Psoas muscle (tissue), 8 donors: ENCODE results near the gene STAG1. TPM values are rescaled to one million over a fixed set of nuclear protein-coding genes. Genes with fewer than 3 reads are reported as not detected.

Experiments
- ATAC-seq, 4 donors: fragments of 200-7000 bp; cut with Tn5 transposase; one replicate each; pipeline ENCODE4 v1.9.1; 2020; ENCODE audit warnings: moderate library complexity in 3 of 4, mild to moderate bottlenecking in 2 of 4
- DNase-seq, 2 donors: peaks; one replicate each; pipeline ENCODE4 v3.0.0-alpha.2; 2020
- H3K27ac ChIP-seq: fragments of 200-600 bp; one replicate; pipeline ENCODE4 v1.8.0; 2022
- H3K27me3 ChIP-seq, 3 donors: fragments of 200-600 bp in 1 of 3; one replicate each; pipeline versions ENCODE4 v1.6.1 to v1.8.0; 2013 to 2022; ENCODE audit warnings: low read length in 2 of 3, mild to moderate bottlenecking in 2 of 3, moderate library complexity in 1 of 3; ENCODE audit not compliant: insufficient read depth in 3 of 3
- H3K36me3 ChIP-seq, 2 donors: fragments of 200-600 bp in 1 of 2; one replicate each; pipeline versions ENCODE4 v1.6.1 to v1.8.0; 2013 to 2022; ENCODE audit warnings: low read depth in 1 of 2, mild to moderate bottlenecking in 1 of 2, moderate library complexity in 1 of 2; ENCODE audit not compliant: insufficient read depth in 1 of 2
- H3K4me1 ChIP-seq: fragments of 200-600 bp; one replicate; pipeline ENCODE4 v1.8.0; 2022
- H3K4me3 ChIP-seq: fragments of 200-600 bp; one replicate; pipeline ENCODE4 v1.8.0; 2022; ENCODE audit warnings: mild to moderate bottlenecking
- H3K9me3 ChIP-seq: fragments of 200-600 bp; one replicate; pipeline ENCODE4 v1.8.0; 2022
- CTCF ChIP-seq: fragments of 200-600 bp; IDR thresholded peaks from one replicate; pipeline ENCODE4 v1.8.0; 2022; ENCODE audit warnings: antibody characterized with exemption
- WGBS, 3 donors: extraction: QIAGEN DNeasy Blood & Tissue Kit; methylation state at CpG; one replicate each; pipeline versions ENCODE4 v1.1.6 to v1.1.7; 2013; 5-methylcytosine and 5-hydroxymethylcytosine counted together
- intact Hi-C, 2 donors: fragments of 100-400 bp; cut with DNase I; formaldehyde crosslinking; loops; one replicate each; pipeline versions ENCODE4 v1.11.0 to v1.14.2; 2022
- polyA plus RNA-seq, 3 donors: library from polyadenylated mRNA; stranded (reverse); fragments of 200-250 nt; gene quantifications; one replicate each; pipeline ENCODE4 v1.2.3, GENCODE V29; 2013
- total RNA-seq, 4 donors: library from RNA; stranded (reverse); fragmentation: NEBNext Ultra II Directional in 2 of 4; extraction: Animal tissue kit (Norgen Biotek cat#: 25700) in 2 of 4; gene quantifications; one replicate each; pipeline versions ENCODE4 v1.2.1 to v1.2.4, GENCODE V29; 2021 to 2023
- donor health status: healthy with polysubstance abuse.
- donor health status: DM: no; HTN: no; CAD: no; lungs with moderate emphysema.
- donor health status: Bipolar disorder and iron deficiency.
- donor health status: healthy.
- donor health status: DM: yes; HTN: yes; CAD: no.
- donor health status: DM: no; HTN: no; CAD: no.
- donor health status: DM: no; HTN: no; CAD: no.
- donor health status: DM: yes; HTN: yes; CAD: no.

The STAG1 gene
- total and polyA plus RNA-seq, 7 donors, result 8.8 to 27.7 (median 19.7) TPM

DNA sequence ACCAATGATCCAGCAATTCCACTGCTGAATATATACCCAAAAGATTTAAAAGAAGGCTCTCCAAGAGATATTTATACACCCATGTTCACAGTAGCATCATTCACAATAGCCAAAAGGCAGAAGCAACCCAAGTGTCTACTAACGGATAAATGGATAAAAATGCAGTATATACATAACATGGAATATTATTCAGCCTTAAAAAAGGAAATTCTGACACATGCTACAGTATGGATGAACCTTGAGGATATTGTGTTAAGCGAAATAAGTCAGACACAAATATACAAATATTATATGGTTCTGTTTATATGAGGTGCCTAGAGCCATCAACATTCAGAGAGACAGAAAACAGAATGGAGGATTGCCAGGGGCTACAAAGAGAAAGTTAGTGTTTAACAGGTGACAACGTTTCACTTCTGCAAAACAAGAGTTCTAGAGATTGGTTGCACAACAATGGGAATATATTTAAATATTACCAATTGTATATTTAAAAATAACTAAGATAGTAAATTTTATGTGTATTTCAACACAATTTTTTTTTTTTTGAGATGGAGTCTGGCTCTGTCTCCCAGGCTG lies 69.4 kb downstream of the STAG1 start:
- no peaks in the 10 kb centered on the region for H3K27me3 ChIP-seq
- no peak for DNase-seq
- H3K9me3 ChIP-seq, result no peaks in the 10 kb centered on the region
- peaks cover 12% of the 10 kb centered on the region for H3K4me1 ChIP-seq
- H3K4me3 ChIP-seq, result no peak overlapping the region
- TF ChIP-seq CTCF, result no peak
- no peaks in the 10 kb centered on the region for H3K36me3 ChIP-seq
- intact Hi-C loops, result no loop called here
- 87 to 94% (median 91%) methylated on average over 3 of the region's 3 CpGs for WGBS, 3 donors
- no peak for ATAC-seq
- no peak overlapping the region for H3K27ac ChIP-seq

- no peaks in the 10 kb centered on the region for H3K9me3 ChIP-seq
- H3K36me3 ChIP-seq, result no peaks in the 10 kb centered on the region
- 91 to 97% (median 91%) methylated on average over 4 of the region's 4 CpGs for WGBS, 3 donors
- H3K4me1 ChIP-seq, result peaks cover 23% of the 10 kb centered on the region
- no peak for DNase-seq
- no peak for ATAC-seq
- H3K4me3 ChIP-seq, result no peak overlapping the region
- no peak overlapping the region for H3K27ac ChIP-seq
- H3K27me3 ChIP-seq, result no peaks in the 10 kb centered on the region
- no peak for TF ChIP-seq CTCF
- intact Hi-C loops, result no loop called here
These were observed 73.2 kb downstream of the STAG1 start for GRCh38 chr3:136678981-136679380.

DNA sequence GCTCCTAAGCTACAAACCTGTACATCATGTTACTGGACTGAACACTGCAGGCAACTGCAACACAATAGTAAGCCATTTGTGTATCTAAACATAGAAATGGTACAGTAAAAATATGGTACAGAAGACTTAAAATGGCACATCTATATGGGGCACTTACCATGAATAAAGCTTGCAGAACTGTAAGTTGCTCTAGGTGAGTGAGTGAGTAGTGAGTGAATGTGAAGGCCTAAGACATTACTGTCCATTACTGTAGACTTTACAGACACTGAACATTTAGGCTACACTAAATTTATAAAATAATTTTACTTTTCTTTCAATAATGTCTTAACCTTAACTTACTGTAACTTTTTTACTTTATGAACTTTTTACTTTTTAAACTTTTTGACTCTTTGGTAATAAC lies 76.2 kb downstream of the STAG1 start:
- no peaks in the 10 kb centered on the region for H3K36me3 ChIP-seq
- H3K9me3 ChIP-seq, result no peaks in the 10 kb centered on the region
- H3K4me1 ChIP-seq, result peaks cover 23% of the 10 kb centered on the region
- TF ChIP-seq CTCF, result no peak
- DNase-seq (no peak), ATAC-seq (no peak)
- no peak overlapping the region for H3K4me3 ChIP-seq
- intact Hi-C loops, result no loop called here
- H3K27me3 ChIP-seq, result no peaks in the 10 kb centered on the region
- no peak overlapping the region for H3K27ac ChIP-seq

GRCh38 chr3:136675150-136675858 lies 76.9 kb downstream of the STAG1 start:
- H3K36me3 ChIP-seq, result no peaks in the 10 kb centered on the region
- DNase-seq (no peak), ATAC-seq (no peak)
- intact Hi-C loops, result no loop called here
- no peak for TF ChIP-seq CTCF
- H3K4me1 ChIP-seq, result peaks cover 23% of the 10 kb centered on the region
- H3K4me3 ChIP-seq, result no peak overlapping the region
- H3K9me3 ChIP-seq, result no peaks in the 10 kb centered on the region
- WGBS, 3 donors, result 90 to 92% (median 92%) methylated on average over 2 of the region's 2 CpGs
- H3K27me3 ChIP-seq, result no peaks in the 10 kb centered on the region
- H3K27ac ChIP-seq, result no peak overlapping the region

GRCh38 chr3:136672457-136672856 lies 79.7 kb downstream of the STAG1 start:
- Histone ChIP-seq H3K4me1 (peaks cover 16% of the 10 kb centered on the region), H3K36me3 (no peaks in the 10 kb centered on the region), H3K27ac (no peak overlapping the region), H3K27me3 (no peaks in the 10 kb centered on the region), H3K9me3 (no peaks in the 10 kb centered on the region), H3K4me3 (no peak overlapping the region)
- 93 to 97% (median 93%) methylated on average over 1 of the region's 1 CpG for WGBS, 3 donors
- intact Hi-C loops, result no loop called here
- no peak for TF ChIP-seq CTCF
- ATAC-seq (no peak), DNase-seq (no peak)
